Right renal cortex interstitium (tissue), 3 donors: ENCODE results near the gene EDEM1. TPM values are rescaled to one million over a fixed set of nuclear protein-coding genes. Genes with fewer than 3 reads are reported as not detected.
"Not testable (repeated sequence)": the region's sequence is repeated elsewhere in the genome, so short reads cannot be mapped to it uniquely, and the experiment has no call there.

Source experiments
- DNase-seq, 3 donors: peaks; one replicate each; pipeline ENCODE4 v3.0.0-alpha.2; 2013; ENCODE audit warnings: low read depth in 3 of 3, low spot score in 2 of 3
- polyA plus RNA-seq, 3 donors: library from polyadenylated mRNA; unstranded; fragments of 120-200 nt; gene quantifications; one replicate each; pipeline ENCODE4 v1.2.1, GENCODE V29; 2013; ENCODE audit not compliant: insufficient read length in 3 of 3

The EDEM1 gene
- 10 to 100 TPM; 17.4 to 18.9 (median 18.8) TPM for polyA plus RNA-seq

DNA sequence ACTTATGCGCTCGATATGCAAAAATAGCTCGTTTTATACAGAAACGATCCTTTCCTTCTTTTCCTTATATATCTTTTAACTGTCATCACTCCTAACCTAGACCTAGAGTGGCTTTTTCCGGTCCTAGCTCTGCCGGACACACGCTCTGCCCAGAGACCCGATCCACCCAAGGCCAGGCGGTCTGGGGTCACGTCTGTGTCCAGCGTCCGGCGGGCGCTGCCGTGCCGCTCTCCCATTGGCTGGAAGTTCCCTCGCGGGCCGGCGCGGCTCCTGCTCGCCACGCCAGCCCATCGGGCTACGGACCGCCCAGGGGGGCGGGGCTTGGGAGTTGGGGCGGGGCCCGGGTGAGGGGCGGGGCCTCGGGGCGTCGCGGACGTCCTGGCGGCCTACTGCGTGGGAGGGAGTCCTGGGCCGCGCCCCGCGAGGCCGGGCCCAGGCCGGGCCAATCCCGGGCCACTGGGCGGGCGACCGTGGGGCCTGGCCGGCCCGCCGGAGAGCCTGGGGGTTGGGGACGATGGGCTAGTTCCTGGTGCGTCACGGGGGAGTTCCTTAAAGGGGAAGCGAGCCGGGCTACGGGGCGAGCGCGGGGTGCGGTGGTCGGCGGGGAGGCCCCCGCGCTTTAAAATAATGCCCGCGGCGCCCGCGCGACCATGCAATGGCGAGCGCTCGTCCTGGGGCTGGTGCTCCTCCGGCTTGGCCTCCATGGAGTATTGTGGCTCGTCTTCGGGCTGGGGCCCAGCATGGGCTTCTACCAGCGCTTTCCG is at the start of gene EDEM1:
TSS of gene EDEM1 (plus strand) at position 552 of the 764 bp plus-strand sequence. CDS start at position 651, 99 bp downstream.
- DNase-seq, result peak; percentile 70 to 89 (median 88)

DNA sequence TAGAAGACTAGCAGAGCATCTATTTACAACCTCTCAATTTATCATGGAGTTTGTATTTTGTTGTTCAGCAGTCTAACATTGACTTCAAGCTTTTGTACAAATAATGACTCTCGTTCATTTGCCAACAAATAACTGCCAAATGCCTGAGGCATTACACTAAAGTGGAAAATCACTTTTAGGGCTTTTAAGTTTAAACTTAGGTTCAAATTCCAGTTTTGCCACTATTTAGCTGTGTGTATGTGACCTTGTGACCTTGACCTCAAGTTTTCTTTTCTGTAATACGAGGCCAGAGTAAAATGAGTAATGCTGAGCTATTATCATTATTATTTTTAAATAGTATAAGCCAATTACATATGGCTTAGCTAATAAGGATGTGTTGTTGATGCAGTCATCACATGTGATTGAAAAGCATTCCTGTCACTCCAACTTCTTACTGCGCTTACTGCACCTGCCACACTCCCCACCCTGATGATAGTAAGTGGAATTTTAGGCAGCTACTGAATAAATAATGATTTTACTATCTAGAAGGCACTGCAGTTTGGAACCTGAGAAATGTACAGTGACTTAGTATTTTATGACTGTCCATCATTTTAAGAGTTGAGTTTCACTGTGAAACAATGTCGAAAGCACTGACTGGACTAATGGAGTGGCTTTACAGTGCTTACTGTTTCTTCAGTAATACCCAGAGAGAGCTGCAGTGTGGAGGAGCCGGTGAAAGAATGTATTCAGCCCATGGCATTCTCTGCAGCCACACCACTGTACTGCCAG is 49.1 kb upstream of the EDEM1 start:
- no peak for DNase-seq

DNA sequence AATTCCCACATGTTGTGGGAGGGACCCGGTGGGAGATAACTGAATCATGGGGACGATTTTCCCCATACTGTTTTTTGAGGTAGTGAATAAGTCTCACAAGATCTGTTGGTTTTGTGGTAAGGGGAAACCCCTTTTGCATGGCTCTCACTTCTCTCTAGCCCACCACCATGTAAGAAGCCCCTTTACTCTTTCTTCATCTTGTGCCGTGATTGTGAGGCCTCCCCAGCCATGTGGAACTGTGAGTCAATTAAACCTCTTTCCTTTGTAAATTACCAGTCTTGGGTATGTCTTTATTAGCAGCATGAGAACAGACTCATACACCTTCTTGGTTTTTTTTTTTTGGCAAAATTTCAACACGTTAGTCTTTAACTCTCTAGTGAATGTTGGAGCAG is 47.3 kb upstream of the EDEM1 start:
- DNase-seq, result no peak

DNA sequence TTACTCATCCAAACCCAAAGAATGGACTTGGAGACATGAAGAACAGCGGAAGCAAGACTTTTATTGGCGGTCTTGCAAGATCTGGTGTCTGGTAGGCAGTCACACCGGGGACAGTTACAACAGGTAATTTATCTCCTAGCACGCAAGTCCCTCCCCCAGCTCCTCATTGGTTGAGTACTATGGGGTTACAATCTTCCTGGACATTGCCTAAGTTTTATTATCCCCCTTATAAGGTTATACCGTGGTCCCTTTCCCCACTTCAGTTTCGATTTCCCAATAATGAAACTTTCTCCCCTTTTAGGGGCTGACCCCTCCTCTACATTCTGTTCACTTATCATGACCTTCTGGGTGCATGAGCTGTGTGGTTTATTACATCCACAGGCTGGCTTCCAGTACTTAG is 46.7 kb upstream of the EDEM1 start:
- no peak for DNase-seq

DNA sequence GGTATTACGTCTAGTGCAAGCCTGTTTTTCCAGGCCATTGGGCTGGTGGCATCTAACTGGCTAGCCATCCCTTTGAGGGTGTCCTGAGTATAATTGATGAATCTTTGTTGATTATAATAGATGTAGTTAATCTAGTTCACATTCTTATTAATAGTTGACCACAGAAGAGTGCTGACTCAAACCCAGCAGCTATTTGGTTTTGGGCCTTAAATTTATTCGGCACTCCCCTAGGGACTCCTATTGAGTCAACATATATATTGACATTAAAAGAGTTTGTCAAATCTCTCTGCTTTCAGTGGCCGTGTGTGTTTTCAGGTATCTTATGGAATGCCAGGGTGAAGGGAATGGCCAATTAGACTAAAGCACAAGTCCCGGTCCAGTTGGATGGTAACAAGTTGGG is 45.7 kb upstream of the EDEM1 start:
- DNase-seq, result no peak

DNA sequence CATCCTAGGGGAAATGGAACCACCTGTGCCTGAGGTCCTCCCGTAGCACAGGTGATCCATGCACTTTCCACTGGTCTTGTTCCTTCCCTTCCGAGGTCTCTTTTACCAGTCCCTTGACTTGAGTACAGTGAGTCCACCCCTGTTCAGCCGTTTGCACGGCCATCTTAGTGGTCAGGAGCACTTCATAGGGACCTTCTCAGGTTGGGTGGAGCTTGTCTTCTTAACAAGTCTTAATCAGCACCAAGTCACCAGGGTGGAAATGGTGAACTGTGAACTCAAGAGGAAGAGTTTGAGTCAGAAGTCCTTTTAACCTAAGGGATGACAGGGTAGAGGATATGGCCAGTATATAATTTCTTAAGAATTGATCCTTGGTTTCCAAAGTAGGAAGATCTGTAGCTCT is 44.0 kb upstream of the EDEM1 start:
- DNase-seq, result no peak

DNA sequence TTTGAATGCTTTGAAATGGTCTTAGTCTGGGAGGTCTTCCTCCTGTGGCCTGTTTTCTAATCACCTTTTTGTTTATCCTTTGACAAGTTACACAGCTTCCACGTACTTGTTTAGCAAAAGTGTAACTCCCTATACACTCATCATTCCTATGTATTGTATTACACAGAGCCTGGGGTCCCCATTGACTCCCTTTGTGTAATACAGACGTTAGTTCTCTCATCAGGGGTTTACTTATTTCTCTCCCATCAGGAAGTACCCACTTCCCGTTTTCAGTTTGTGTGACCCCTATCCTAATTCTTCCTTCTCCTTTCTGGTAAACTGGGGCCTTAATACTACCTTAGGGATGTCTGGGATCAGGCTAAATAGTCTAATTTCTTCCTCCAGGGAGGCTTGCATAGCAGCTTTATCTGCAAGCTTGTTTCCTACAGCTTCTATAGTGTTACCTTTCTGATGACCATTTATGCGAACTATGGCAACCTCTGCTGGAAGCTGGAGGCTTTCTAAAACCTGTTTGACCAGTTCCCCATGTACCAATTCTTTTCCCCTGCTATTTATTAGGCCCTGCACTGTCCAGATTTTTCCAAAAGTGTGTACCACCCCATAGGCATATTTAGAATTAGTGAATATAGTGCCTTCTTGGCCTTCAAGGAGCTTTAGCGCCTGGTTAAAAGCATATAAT is 43.1 kb upstream of the EDEM1 start:
- DNase-seq, result no peak

DNA sequence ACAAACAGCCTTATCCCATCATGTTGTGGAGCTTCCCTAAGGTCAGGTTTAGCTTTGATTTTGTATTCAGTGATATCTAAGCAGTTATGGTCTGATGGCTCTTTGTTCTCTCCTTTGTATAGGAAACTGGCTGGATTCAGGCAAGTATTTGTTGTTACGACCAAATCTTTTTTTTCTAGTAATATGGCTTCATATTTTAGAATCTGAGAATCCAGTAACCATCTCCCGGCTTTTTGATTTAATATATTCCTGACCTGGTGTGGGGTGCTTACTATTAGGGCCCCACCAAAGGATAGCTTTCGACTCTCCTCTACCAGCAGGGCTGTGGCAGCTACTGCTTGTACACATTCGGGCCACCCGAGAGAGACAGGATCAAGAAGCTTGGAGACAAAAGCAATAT is 42.4 kb upstream of the EDEM1 start:
- DNase-seq, result no peak

DNA sequence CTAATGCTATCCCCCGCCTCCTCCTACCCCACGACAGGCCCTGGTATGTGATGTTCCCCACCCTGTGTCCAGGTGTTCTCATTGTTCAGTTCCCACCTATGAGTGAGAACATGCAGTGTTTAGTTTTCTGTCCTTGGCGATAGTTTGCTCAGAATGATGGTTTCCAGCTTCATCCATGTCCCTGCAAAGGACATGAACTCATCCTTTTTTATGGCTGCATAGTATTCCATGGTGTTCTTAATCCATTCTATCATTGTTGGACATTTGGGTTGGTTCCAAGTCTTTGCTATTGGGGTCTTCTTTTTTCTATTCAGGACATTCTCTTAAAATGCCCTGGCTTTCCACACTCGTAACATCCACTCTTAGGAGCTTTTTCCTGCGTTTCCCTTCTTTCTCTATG is 40.4 kb upstream of the EDEM1 start:
- DNase-seq, result not testable (repeated sequence)

DNA sequence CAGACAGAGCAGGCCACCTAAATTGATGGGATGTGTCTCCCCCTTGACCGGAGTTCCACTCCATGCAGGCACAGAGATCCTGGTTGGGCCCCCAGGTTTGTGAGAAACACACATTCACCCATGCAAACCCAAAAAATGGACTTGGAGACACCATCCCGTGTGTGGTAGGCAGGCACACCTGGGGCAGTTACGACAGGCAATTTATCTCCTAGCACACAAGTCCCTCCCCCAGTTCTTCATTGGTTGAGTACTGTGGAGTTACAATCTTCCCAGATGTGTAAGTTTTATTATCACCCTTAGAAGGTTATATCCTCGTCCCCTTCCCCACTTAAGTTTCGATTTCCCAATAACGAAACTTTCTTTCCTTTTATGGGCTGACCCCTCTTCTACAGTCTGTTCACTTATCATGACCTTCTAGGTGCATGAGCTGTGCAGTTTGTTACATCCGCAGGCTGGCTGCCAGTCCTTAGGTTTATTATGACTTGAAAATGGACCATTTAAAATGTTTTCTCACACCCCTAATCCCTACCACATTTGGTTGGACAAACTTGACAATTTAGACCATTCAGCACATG is 38.1 kb upstream of the EDEM1 start:
- DNase-seq, result no peak

DNA sequence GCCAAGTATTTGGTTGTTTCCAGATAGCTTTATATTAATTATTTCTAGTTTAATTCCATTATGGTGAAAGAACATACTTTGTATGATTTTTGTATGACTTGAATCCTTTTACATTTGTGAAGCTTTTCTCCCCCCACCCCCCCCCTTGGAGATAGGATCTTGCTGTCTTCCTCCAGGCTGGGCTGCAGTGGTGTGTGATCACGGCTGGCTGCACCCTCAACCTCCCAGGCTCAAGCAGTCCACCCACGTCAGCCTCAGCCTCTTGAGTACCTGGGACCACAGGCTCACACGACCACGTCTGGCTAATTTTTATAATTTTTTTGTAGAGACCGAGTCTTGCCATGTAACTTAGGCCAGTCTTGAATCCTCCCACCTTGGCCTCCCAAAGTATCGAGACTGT is 35.9 kb upstream of the EDEM1 start:
- DNase-seq, result no peak

DNA sequence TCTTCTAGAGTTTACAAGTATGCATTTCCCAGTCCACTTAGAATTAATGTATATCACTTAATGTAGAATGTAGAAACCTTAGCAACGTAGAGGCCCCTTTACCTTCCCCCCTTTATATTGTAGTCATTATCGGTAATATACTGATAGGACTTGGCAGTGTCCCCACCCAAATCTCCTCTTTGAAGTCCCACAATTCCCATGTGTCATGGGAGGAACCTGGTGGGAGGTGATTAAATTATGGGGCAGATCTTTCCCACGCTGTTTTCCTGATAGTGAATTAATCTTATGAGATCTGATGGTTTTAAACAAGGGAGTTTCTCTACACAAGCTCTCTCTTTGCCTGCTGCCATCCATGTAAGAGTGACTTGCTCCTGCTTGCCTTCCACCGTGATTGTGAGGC is 34.4 kb upstream of the EDEM1 start:
- no peak for DNase-seq

DNA sequence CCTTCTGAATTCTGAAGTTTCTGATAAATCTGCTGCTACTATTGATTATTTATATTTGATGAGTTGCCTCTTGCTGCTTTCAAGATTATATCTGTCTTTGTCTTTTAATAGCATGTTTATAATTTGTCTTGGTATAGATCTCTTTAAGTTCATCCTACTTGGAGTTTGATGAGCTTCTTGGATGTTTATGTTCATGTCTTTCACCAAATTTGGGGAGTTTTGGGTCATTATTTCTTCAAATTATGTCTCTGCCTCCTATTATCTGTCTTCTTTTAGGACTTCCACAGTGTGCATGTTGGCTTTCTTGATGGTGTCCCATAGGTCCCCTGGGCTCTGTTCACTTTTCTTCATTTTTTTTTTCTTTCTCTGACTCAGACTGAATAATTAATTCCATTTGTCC is 32.3 kb upstream of the EDEM1 start:
- no peak for DNase-seq

DNA sequence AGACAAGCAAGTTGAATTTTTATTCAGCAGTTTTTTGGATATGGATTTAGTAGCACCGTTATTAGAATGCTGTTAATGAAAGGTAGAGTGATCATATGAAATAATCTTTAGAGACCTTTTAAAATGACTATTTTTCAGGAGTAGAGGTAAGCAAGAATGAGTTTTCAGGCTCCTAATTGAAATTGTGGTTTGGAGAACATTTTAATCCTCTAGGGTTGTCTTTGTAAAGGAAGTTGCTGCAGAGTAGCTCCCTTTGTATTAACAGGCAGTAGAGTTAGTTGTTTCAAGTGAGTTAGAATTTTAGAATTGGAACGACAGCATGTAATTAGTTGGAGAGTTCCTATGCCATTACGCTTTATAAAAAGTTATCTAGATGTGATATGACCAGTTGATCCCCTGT is 27.2 kb upstream of the EDEM1 start:
- no peak for DNase-seq

DNA sequence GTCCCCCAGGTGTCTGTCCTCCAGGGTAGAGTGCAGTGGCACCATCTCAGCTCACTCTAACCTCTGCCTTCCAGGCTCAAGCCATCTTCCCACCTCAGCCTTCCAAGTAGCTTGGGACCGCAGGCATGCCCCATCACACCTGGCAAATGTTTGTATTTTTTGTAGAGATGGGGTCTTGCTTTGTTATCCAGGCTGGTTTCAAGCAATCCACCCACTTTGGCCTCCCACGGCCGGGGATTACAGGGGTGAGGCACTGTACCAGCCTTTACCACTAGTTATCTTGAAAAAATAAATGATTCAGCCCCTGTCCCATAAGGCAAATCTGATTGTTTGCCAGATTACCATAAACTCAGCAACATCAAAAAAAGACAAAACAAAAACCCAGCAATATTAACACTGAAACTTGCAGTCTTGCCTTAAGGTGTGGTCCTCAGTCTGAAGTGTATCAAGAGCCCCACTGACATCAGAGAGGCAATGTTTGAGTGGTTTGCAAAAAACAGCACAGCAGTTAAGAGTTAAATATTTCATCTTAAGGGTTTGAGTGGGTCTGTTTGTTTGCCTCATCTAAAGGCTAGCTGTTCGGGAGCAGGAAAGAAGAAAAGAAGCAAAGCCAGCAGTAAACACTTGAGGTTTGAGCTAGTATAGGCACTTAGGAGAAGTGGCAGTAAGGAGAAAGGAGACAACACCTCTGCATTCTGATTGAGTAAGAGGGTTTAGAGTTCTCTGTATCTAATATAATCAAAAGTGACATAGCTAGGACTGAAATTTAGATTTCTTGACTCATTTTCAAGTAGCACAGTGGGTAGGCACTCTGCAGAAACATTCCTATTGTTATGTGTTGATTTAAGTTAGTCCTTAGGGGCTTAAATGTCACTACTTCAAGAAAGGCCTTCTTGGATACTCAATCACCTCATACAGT is 26.3 kb upstream of the EDEM1 start:
- no peak for DNase-seq

DNA sequence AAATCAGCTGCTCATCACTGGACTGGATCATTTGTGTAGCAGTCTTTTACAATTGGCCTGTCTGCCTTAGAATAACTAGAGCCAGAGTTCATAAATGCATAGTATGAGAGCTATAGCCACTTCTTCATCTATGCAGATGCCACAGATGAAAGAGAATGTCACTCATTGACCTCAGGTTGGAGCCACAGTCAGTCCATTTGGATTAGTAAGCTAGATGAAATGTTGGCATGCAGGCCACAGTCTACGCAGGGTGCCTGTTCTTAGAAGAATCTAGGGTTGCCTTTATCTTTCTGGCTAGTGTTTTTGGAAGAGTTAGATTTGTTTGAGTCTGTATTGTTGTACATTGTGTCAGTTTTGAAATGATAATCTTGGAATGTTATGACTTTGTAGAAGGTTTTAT is 25.4 kb upstream of the EDEM1 start:
- DNase-seq, result no peak

DNA sequence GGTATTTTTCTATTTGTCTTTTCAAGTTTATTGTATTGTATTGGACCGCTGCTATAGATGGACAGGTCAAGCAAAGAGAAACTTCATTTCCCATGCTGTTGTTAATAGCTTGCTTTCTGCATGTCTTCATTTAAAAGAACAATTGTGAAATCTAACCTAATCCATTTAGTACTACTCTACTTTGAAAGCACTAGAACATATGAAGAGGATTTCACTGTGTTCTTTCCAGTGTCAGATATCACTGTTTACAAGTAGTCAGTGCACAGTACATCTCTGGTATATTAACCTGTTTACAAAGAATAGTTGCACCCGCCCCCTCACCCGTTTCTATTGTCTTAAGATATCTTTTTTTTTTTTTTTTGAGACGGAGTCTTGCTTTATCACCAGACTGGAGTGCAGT is 21.8 kb upstream of the EDEM1 start:
- no peak for DNase-seq

DNA sequence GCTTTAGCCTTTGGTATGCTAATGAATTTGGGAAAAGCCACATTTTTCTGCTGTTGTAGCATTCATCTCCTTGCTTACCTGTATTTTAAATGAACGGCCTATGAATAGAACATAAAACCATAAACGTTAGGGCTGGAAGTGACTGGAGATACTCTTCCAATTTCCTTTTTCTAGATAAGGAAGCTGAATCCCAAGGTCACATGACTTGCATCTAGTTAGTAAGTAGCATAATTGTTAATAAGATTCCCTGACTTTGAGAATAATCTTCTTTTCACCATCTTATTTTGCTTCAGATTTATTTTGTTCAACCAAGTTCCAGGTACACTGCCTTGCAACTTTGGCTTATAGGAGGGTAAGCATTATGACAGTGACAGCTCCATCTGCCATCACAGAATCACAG is 20.7 kb upstream of the EDEM1 start:
- DNase-seq, result no peak

DNA sequence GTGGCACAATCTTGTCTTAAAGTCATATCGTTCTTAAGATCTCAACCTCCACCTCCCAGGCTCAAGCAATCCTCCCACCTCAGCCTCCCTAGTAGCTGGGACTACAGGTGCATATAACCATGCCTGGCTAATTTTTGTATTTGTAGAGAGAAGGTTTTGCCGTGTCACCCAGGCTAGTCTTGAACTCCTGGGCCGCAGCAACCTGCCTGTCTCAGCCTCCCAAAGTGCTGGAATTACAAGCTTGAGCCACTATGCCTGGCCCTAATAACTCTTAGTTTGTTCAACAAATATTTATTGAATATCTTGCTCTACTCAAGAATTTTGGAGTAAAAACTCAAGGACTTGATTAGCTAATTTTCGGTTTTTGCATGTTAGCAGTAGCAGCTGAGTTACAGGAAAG is 19.4 kb upstream of the EDEM1 start:
- DNase-seq, result no peak

DNA sequence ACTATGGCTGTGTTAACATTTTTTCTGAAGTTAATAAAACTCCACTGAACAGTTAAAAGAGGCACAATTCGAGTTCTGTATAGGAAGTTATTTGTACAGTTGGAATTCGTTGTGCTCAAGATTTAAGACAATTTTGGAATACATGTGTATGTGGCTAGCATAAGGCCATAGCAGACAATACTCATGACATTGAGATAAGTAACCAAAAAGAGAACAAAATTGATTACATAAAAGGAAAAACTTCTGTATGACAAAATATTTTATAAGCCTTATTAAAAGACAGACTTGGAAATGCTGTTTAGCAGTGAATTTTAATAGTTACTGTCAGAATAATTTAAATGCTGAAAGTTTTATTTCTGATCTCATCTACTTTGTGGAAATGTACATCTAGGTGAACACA is 17.7 kb upstream of the EDEM1 start:
- no peak for DNase-seq
